GM19328 (cell line): ENCODE results near the gene RERE.

Source experiments
- ATAC-seq: cut with Tn5 transposase; IDR thresholded peaks from one replicate; pipeline ENCODE4 v1.9.1; 2021; ENCODE audit warnings: mild to moderate bottlenecking, moderate library complexity; ENCODE audit not compliant: unreplicated experiment

Gene RERE

DNA sequence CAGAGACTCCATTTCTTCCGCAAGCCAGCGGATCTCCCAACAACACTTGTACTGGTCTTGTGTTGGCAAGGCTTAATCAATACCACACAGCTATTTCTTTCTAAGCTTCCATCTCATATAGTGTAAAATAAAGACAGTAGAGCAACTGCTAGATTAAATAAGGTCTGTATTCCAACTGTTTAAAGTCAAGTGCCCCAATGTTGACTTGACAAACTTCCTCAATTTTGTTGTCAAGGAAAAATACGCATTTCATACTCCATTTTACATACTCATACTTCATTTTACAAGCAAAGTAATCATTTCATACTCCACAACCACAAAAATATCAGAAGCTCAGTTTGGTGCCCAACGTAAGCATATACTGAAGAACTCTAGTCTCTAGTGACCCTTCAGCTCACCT lies 143.0 kb downstream of the RERE start:
- ATAC-seq = no peak

DNA sequence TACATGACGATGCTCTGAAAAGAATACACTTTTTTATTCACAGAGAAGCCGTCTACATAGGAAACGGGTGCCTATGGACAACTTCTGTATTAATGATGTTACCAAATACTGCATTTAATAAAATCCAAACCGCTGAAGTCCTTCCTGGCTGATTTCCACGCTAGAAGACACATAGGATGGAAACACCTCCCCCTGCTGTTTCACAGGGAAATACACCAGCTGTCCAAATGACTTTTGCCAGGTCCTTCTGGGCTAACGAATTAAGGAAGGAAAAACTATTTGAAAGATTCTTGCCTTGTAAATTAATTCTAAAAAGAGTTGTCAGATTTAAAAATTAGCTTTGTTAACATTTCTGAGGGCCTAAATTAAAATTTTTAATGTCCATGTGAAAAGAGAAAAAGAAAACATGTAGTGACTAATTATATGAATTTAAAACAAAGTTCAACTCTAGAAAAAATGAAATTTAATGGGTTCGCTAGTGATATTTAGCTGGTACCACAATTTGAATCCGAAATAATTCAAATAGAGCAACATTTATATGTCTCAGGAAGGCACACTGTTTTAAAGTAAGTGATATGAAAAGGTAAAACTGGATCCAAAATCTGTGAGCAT lies 146.0 kb downstream of the RERE start:
- no peak for ATAC-seq

DNA sequence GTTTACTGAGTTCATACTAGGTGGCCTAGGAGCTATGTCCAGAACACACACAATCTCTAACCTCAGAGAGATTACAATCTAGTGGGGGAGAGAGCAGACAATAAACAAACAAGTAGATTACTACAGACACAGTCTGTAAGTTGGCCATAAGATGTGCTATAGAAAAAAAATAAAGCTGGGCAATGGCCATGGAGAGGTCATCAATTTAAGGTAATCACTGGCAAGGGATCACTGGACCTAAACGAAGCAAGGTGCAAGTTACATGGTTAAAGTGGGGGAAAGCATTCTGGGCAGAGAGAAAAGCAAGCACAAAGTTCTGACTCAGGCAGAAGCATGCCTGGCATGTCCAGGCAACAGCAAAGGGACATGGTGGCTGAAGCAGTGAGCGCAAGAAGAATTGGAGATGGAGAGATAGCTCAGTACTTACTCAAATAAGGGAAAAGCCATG lies 147.0 kb downstream of the RERE start:
- ATAC-seq = no peak

DNA sequence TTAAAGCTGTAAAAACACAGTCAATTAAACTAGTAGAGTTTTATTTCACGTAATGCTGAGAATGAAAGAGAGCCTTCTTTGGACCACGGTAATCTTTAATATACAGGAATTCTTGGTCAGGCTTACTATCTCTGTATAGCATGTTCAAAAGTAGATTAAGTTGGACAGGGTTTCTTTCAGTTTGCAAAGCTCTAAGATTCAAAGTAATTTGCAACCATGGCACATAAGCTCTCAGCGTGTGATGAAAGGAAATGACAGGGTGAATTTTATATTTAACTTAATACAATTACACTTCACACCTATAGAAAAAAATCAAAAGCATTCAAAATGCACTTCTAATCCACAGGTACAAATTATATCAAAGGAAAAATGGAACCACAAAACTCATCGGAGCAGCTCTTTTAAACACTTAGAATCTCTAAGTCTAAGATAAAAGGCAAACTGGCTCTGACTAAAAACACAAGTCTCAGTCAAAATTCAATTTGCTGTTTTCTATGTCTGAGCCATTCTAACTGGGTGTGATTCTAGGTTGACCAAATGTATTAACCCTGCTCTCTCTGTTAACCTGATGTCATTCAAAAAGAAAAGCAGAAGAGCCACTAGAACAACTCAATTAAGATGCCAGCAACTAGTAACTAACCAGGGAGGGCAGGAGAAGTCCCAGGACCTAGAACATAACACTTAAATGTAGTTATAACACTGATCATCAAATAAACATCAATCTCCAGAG lies 147.7 kb downstream of the RERE start:
- no peak for ATAC-seq

DNA sequence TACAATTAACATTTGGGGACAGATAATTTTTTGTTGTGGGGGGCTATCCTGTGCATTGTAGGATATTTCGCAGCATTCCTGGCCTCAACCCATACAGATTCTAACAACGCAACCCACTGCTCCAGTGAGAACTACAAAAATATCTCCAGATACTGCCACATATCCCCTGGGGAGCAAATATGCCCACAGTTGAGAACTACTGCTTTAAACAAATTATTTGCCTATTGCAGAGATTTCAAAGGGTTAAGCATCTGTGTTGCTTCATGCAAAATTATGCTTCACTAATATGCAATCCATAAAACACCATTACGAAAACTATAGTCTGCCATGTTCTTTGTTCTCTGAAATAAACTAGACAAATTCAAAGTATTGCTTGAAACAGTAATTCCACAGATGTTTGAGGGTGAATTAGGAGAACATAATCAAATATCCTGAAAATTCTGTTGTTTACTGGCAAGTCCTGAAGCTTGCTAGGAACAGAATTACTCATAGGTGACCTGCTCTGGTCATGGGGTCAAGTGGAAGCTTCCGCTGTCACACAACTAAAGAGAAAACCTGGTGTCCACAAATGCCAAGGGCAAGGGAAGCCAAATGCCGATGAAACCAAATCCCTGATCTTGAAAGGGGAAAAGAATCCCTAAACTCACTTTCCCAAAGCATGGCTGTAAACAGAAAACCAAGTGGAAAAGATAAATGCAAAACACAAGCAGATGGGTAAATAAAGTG lies 149.4 kb downstream of the RERE start:
- no peak for ATAC-seq

DNA sequence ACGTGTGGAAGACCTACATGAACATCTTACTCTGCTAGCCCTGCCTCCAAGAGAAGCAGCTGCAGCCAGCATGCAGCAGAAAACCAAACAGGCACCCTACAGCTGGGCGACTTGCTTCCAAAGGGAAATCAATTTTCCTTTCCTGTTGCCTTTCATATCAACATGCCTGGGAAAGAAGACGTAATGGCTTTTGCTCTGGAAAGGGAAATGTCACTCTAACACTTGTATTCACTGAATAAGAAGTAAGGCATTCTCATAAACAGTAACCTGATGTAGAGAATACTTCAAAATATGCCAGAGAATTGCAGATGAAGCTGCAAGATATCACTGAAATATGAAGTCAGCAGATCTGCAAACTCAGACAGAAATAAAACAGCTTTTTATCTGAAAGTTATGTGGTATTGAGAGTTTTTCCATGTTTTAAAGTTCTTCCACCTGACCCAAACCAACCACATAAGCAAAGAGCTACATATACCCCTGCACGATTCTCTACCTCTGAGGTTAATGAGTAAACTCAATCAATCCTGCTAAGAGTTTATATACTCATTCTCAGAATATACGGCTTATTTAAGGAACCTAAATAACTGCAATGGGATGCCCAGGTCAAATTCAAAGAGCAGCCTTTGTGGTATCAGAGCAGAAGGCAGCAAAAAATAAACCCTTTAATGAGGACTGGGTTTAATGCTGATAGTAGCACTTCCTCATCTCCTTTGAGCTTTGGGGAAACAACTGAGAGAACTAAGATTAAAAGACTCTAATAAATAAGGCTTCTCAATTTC lies 150.9 kb downstream of the RERE start:
- no peak for ATAC-seq

DNA sequence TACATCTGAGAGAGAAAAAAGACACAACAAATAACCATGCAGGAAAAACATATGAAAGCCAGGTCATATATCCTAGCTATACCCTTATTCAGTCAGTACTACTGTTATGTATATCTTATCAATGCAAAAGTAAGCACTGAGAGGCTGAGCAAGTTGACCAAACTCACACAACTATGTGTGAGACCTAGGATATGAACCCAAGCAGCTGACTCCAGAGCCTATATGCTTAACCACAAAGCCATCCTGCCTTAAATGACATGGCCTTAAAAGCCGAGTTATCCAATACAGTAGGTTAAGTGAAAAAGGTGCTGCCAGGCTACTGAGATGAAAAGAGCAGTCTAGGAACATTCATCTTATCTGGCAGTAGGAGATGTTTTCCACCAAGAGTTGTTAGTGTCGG lies 151.6 kb downstream of the RERE start:
- no peak for ATAC-seq

DNA sequence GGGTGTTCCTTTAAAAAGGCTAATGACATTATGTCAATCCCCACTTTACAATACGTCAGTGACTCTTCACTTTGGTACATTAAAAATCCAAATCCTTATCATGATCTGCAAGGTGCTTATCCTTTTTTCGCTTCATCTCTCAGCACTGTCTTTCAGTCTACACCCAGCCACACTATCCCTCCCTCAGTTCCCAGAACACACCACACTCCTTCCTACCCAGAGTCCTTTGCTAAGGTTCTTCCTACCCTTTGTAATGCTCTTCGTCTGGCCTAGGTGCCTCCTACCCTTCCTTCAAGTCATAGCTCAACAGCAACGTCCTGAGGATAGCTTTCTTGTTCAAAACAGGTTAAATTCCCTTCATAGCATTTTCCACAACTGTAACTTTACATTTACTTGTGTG lies 152.6 kb downstream of the RERE start:
- no peak for ATAC-seq

DNA sequence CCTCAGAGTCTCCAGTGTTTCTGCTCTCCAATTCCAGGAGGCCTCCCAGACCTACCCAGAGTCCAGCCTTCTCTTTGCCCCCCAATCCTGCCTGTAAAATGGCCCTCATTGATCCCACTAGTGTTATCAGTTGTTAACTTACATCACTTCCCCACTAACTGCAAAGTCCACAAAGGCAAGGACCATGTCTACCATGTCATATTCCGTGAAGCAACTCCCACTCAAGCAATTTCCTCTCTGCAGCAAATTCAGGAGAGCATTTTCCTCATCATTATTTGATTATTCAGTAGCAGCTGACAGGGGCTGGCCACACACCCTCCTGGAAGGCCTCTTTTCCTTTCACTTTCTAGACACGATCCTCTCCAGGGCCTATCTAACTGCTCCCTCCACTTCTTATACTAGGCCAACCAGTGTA lies 153.5 kb downstream of the RERE start:
- no peak for ATAC-seq

DNA sequence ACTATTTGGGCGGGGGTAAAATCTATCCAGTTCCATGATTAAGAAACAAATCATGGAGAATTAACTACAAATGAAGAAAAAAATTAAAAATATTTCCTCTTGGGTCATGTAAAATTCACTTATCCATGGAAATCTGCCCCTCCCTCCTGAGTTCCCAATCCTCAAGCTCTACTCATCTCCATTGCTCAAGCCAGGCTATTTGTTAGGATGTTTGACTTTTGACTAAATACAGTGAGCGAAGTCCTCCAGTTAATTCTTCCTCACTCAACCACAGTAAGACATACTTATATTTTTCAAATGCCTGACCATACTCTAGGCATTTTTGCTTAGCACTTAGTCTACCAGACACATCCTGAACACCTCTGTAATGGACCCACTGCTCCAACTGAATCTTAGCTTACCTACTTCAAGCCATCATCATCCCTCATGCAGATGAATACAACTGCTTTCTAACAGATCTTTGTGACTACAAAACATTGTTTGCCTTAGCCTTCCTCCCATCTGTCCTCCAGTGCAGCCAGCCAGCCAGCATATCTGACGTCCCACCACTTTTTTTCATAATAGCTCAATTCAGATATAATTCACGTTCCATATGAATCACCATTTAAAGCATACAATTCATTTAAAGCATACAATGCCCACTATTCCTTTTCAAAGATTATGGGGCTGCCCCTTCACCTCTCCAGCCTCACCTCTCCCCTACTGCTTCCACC lies 154.2 kb downstream of the RERE start:
- no peak for ATAC-seq

DNA sequence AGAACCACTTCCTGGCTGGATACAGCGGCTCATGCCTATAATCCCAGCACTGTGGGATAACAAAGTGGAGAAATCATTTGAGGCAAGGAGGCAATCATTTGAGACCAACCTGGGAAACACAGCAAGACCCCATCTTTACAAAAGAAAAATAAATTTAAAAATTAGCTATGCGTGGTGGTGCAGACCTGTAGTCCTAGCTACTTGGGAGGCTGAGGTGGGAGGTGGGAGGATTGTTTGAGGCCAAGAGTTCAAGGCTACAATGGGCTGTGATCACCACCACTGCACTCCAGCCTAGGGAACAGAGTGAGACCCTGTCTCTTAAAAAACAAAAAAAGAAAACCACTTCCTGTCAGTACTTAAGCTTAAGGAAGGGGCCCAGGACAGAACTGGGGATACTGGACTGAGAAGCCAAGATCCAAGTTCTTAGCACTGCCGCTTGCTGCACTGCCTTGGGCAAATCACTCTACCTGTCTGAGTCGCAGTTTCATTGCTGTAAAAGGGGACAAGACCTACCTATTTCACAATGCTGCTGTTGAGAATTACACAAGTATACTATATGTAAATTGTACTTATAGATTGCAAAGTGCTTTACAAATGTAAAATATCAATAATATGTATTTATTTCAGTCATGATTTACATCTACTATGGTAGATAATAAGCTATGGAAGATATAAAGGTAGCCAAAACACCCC lies 154.9 kb downstream of the RERE start:
- ATAC-seq = no peak

DNA sequence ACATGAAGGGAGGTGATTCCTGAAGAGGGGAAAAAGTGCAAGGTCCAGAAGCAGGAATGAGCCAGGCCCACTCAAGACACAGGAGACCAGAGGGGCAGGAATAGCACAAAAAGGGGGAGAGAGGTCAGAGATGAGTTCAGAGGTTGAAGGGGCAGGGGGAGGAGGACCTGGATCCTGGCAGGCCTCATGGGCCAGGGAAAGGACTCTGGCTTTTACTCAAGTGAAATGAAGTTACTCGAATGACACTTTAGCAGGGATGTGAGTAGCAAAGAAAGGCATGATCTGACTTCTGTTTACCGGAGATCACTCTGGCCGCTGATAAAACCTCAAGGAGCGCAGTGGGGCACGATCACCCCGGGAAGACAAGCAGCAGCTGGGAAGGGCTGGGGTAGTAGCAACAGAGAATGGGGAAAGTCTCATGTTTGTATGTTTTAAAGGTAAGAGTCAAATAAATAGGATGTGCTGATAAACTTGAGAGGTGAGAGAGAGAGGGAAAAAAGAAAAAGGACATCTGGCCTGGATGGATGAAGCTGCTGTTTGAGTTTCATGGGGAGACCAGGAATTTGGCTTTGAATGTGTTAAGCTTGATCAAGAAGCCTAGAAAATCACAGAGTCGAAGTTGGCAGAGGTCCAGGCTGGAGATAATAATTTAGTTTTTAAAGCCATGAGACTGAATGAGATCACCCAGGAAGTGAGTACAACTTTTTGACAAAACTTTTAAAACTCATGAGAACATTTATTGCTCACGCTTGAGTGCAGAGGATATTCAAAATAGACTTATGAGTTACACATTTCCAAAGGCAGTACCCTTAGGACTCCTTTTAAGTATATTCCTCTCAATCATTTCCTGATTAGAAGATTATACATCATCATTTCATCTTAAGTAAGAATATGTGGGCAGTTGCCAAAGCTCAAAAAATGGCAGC lies 156.0 kb downstream of the RERE start:
- no peak for ATAC-seq

DNA sequence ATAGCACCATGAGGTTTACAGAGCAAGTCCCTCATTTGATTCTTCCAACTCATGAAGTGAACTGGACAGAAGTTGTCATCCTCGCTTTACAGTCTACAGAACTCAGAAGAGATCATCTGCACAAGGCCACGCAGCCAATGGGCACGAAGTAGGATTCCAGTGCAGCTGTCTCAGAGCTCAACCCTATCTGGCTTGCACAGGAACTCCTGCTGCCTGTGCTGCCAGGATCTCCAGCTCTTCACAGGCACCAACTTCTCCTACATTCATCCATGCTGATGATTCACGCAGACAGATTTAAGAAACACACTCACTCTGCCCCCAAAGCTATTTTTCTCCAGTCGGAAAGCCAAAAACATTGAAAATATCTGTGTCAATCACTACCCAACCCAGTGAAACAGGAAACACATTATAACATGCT lies 157.0 kb downstream of the RERE start:
- ATAC-seq = no peak

DNA sequence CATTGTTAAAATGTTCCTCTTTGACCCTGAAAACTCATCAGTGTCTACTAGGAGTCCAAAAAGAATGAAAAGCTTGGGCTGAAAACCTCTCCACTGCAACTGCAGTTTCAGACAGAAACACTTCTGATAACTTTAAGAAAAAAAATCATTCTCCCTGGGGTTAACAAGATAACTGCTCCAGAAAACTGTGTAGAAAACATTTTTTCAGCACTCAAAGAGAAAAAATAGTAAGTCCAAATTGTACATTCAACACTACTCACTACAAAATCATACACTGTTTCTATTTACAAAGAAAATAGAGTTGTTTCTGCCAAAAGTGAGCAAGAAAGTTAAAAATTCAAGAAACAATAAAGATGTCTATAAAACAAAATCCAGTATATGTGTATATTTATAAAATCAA lies 157.8 kb downstream of the RERE start:
- no peak for ATAC-seq

DNA sequence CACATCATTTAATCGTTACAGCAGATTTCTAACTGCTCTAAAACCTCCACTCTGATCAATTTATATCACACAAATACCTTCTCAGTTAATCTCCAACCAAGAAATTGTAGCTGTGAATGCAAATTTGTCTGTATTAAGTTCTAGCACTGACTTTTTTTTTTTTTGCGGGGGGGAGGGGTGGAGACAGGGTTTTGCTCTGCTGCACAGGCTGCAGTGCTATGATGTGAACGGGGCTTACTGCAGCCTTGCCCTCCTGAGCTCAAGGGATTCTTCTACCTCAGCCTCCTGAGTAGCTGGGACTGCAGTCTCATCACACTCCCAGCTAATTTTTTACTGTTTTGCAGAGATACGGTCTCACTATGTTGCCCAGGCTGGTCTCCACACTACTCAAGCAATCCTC lies 163.6 kb downstream of the RERE start:
- no peak for ATAC-seq

DNA sequence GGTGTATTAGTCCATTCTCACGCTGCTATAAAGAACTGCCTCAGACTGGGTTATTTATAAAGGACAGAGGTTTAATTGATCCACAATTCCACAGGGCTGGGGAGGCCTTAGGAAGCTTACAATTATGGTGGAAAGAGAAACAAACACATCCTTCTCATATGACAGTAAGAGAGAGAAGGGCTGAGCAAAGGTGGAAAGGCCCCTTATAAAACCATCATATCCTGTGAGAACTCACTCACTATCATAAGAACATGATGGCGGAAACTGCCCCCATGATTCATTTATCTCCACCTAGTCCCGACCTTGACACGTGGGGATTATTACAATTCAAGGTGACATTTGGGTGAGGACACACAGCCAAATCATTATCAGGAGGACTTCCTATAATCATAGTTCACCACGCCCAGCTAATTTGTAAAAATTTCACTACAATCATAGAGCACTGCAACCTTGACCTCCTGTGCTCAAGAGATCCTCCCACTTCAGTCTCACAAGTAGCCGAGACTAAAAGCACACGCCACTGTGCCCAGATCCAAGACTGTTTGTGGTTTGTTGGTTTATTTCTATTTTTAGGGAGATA lies 164.9 kb downstream of the RERE start:
- ATAC-seq = no peak

DNA sequence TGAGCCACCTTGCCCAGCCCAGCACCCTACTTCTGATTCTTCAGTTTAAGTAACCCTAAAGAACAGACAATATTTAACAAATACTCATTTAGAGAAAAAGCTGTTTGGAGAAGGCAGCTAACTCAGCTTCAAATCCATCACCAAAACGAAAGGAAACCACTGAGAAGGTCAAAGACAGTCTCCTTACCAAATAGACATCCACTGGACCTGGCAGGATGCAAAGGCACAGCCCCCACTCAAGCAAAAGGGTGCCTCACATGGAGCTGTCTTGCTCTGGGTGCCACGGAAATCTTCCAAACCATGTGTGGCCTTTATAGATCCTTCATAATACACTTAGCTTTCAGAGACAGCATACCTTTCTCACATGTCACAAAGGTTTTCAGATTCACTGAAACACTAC lies 165.5 kb downstream of the RERE start:
- no peak for ATAC-seq

DNA sequence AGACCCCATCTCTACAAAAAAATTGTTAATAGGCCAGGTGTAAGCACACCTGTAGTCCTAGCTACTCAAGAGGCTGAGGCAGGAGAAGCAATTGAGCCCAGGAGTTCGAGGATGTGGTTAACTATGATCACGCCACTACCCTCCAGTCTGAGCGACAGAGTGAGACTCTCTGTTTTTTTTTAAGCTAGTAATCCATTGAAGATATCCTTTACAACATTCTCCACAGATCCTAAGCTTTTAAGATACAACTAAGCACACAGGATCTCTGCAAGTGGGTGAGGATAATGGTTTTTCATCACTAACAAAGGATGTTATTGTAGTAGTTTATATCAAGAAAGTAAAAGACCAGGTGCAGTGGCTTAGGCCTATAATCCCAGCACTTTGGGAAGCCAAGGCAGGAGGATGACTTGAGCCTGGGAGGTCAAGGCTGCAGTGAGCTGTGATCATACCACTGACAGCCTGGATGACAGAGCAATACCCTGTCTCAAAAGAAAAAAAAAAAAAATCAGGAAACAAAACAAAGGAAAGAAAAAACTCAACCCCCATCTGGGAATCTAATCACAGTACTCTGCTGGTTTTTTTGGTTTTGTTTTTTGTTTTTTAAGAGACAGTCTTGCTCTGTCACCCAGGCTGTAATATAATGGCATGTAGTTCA lies 166.1 kb downstream of the RERE start:
- ATAC-seq = no peak
